BJ (cell line): ENCODE data around the gene NAV2. TPM values are rescaled to one million over a fixed set of nuclear protein-coding genes. Genes with fewer than 3 reads are reported as not detected.

Source experiments
- CTCF ChIA-PET: fragments of 350-600 bp; formaldehyde crosslinking; extraction: SDS; loops from one replicate; lab custom pipeline; 2021; ENCODE audit warnings: antibody characterized with exemption, inconsistent platforms; lab: Yijun Ruan, JAX
- POLR2A ChIA-PET: fragments of 300-600 bp; sonication (Branson Sonifier 250); formaldehyde crosslinking; extraction: SDS; loops from one replicate; lab custom pipeline; 2021; ENCODE audit warnings: antibody characterized with exemption; lab: Charles Lee
- DNase-seq: peaks from one replicate; pipeline ENCODE4 v3.0.0-alpha.2; 2011; ENCODE audit warnings: low read depth
- H3K27me3 ChIP-seq: 2 replicates; pipeline ENCODE4 v1.6.0; 2011; ENCODE audit warnings: low read length; ENCODE audit not compliant: control insufficient read depth, insufficient read depth
- H3K36me3 ChIP-seq: 2 replicates; pipeline ENCODE4 v1.5.1; 2011; ENCODE audit warnings: low read length; ENCODE audit not compliant: control insufficient read depth, insufficient read depth
- H3K4me3 ChIP-seq: 2 replicates; pipeline ENCODE4 v1.5.1; 2011; ENCODE audit warnings: low read depth, mild to moderate bottlenecking, control low read depth, low read length
- CTCF ChIP-seq: IDR thresholded peaks from 2 replicates; pipeline ENCODE4 v1.5.1; 2011; ENCODE audit warnings: low read depth, mild to moderate bottlenecking, control low read depth, inconsistent platforms, low read length, moderate library complexity; ENCODE audit not compliant: insufficient read depth
- polyA plus RNA-seq: library from polyadenylated mRNA; depleted of rRNA; stranded (reverse); fragments of >200 nt; gene quantifications from 2 replicates; pipeline ENCODE4 v1.2.3, GENCODE V29; 2011

Gene NAV2
- polyA plus RNA-seq, 1 experiment, result 6.1 TPM

- Histone ChIP-seq H3K4me3 (no peak overlapping the region), H3K36me3 (no peaks in the 10 kb centered on the region), H3K27me3 (no peaks in the 10 kb centered on the region)
- no peak for TF ChIP-seq CTCF
- ChIA-PET CTCF (interaction anchor here (1.0 to 1.5 kb wide), 5 partner anchors 9 to 112 kb away, joined by 3 to 4 read pairs (median 3); no protein-coding TSS in a partner anchor), POLR2A (no interaction called here)
- no peak for DNase-seq
Observed at GRCh38 chr11:20015529-20016427, 303.1 kb downstream of the NAV2 start.

- Histone ChIP-seq H3K36me3 (no peaks in the 10 kb centered on the region), H3K27me3 (no peaks in the 10 kb centered on the region), H3K4me3 (no peak overlapping the region)
- ChIA-PET POLR2A (no interaction called here), CTCF (interaction anchor here (1.0 to 1.5 kb wide), 4 partner anchors 8 to 94 kb away, joined by 3 to 5 read pairs (median 4); no protein-coding TSS in a partner anchor)
- TF ChIP-seq CTCF, result no peak
- no peak for DNase-seq
Observed at GRCh38 chr11:20016526-20016925, 303.9 kb downstream of the NAV2 start.

- no peak for TF ChIP-seq CTCF
- POLR2A ChIA-PET, result no interaction called here
- no peak for DNase-seq
- CTCF ChIA-PET, result interaction anchor here (1.2 to 1.5 kb wide), 4 partner anchors 8 to 93 kb away, joined by 3 to 5 read pairs (median 4); no protein-coding TSS in a partner anchor
- Histone ChIP-seq H3K36me3 (no peaks in the 10 kb centered on the region), H3K4me3 (no peak overlapping the region), H3K27me3 (no peaks in the 10 kb centered on the region)
Observed at GRCh38 chr11:20017320-20017719, 304.7 kb downstream of the NAV2 start.

- H3K27me3 ChIP-seq, result no peaks in the 10 kb centered on the region
- no peaks in the 10 kb centered on the region for H3K36me3 ChIP-seq
- POLR2A ChIA-PET, result no interaction called here
- TF ChIP-seq CTCF, result no peak
- no peak overlapping the region for H3K4me3 ChIP-seq
- CTCF ChIA-PET, result no interaction called here
- no peak for DNase-seq
Observed at GRCh38 chr11:20020198-20020597, 307.6 kb downstream of the NAV2 start.

GRCh38 chr11:20020716-20021115 is 308.1 kb downstream of the NAV2 start:
- POLR2A ChIA-PET, result no interaction called here
- CTCF ChIA-PET, result no interaction called here

More at GRCh38 chr11:20020716-20021115, 308.1 kb downstream of the NAV2 start:
- no peaks in the 10 kb centered on the region for H3K36me3 ChIP-seq
- H3K27me3 ChIP-seq, result no peaks in the 10 kb centered on the region
- H3K4me3 ChIP-seq, result no peak overlapping the region
- no peak for TF ChIP-seq CTCF
- DNase-seq, result no peak
